Thoracic aorta (tissue), 2 donors: ENCODE results near the gene AK5. TPM values are rescaled to one million over a fixed set of nuclear protein-coding genes. Genes with fewer than 3 reads are reported as not detected.
"Not testable (repeated sequence)": the region's sequence is repeated elsewhere in the genome, so short reads cannot be mapped to it uniquely, and the experiment has no call there.

Experiments
- ATAC-seq: fragments of 150-250 bp; one replicate; pipeline ENCODE4 v1.8.0; 2017; ENCODE audit warnings: low read depth; ENCODE audit not compliant: insufficient number of reproducible peaks, low FRiP score
- DNase-seq: peaks from one replicate; pipeline ENCODE4 v3.0.0-alpha.2; 2020; ENCODE audit warnings: low spot score
- H3K27ac ChIP-seq, 2 donors: fragments of 200-600 bp; sonication (generic); 1 replicate in 1 of 2; 2 replicates in 1 of 2; pipeline ENCODE4 v1.5.1; 2016; ENCODE audit warnings: mild to moderate bottlenecking in 2 of 2, moderate library complexity in 2 of 2
- H3K27me3 ChIP-seq: fragments of 200-600 bp; sonication (generic); replicated peaks from 2 replicates; pipeline ENCODE4 v1.6.0; 2016; ENCODE audit warnings: mild to moderate bottlenecking; ENCODE audit not compliant: insufficient read depth
- H3K36me3 ChIP-seq: fragments of 200-600 bp; sonication (generic); one replicate; pipeline ENCODE4 v1.5.1; 2016
- H3K4me1 ChIP-seq, 2 donors: fragments of 200-600 bp; sonication (generic); 1 replicate in 1 of 2; 2 replicates in 1 of 2; pipeline versions ENCODE4 v1.5.1 to v1.6.0; 2016; ENCODE audit warnings: low read depth in 2 of 2, mild to moderate bottlenecking in 1 of 2; ENCODE audit not compliant: control insufficient read depth in 1 of 2
- H3K4me3 ChIP-seq: fragments of 200-600 bp; sonication (generic); 2 replicates; pipeline ENCODE4 v1.5.1; 2016; ENCODE audit warnings: mild to moderate bottlenecking
- H3K9me3 ChIP-seq: fragments of 200-600 bp; sonication (generic); 2 replicates; pipeline ENCODE4 v1.5.1; 2016
- CTCF ChIP-seq: fragments of 200-600 bp; sonication (generic); IDR thresholded peaks from one replicate; pipeline ENCODE4 v1.5.1; 2019; ENCODE audit warnings: antibody characterized with exemption
- total RNA-seq, 2 donors: library from RNA; depleted of rRNA; stranded (reverse); fragments of >200 nt; gene quantifications; one replicate each; pipeline versions ENCODE4 v1.1.0 to v1.2.3, GENCODE V29; 2016

AK5 gene
- total RNA-seq, 2 donors from 2014 or later: 0.56 to 1.4 TPM

DNA sequence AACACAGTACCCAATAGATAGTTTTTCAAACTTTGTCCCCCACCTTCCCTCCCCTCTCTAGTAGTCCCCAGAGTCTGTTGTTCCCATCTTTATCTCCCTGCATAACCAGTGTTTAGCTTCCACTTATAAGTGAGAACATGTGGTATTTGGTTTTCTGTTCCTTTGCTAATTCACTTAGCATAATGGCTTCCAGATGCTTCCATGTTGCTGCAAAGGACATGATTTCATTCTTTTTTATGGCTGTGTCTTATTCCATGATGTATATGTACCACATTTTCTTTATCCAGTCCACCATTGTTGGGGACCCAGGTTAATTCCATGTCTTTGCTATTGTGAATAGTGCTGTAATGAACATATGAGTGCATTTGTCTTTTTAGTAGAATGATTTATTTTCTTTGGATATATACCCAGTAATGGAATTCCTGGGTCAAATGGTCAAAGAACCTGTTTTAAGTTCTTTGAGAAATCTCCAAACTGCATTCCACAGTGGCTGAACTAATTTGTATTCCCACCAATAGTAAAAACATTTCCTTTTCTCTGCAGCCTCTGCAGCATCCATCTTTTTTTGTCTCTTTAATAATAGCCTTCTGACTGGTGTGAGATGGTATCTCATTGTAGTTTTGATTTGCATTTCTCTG, 126.0 kb downstream of the AK5 start:
- Histone ChIP-seq H3K4me1 (peaks cover 9 to 20% of the 10 kb centered on the region in 2 donors), H3K27me3 (no peaks in the 10 kb centered on the region), H3K36me3 (no peaks in the 10 kb centered on the region), H3K4me3 (no peak overlapping the region), H3K9me3 (no peaks in the 10 kb centered on the region), H3K27ac (no peak overlapping the region)
- no peak for TF ChIP-seq CTCF
- DNase-seq (no peak), ATAC-seq (no peak)

- H3K27ac ChIP-seq, H3K36me3 ChIP-seq, ATAC-seq, H3K27me3 ChIP-seq, H3K9me3 ChIP-seq, DNase-seq, H3K4me3 ChIP-seq: not testable (repeated sequence)
- H3K4me1 ChIP-seq: peaks cover 9 to 20% of the 10 kb centered on the region in 2 donors
These were observed 127.1 kb downstream of the AK5 start for GRCh38 chr1:77408933-77409332.

DNA sequence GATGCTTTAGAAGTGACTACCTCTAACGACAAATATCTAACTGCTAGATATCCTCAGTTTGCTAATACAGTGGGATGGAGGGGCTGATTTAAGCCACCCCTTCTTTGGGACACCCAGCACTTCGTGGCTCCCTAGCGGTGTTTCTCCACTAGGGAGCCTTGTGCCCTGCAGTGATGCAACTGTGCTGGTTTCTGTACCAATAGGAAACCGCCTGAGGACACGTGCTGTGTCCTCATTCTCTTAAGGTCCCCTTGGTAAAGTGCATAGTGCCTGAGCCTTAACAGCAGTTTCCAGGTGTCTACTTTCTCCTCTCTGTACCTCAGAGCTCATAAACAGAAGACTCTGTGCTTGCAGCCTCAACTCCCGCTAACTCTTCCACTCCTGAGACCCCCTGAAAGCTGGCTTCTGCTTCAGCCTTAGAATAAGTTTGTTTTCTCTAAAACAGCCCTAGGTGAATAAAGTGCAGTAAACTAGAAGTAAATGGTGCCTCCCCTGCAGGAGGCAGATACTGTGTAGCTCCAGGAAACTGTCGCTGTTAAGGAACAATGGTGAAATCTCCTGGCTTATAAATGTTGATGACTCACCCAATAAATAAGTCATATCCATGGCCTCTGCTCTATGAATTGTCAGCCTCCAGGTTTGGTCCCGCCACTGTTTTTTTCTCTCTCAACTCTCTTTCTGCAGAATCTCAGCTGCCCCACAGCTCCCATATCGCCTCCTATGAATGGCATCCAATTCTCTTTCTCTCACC, 130.4 kb downstream of the AK5 start:
- no peak overlapping the region for H3K27ac ChIP-seq
- no peak for TF ChIP-seq CTCF
- peaks cover 6% of the 10 kb centered on the region in 2 donors for H3K4me1 ChIP-seq
- H3K4me3 ChIP-seq: no peak overlapping the region
- H3K27me3 ChIP-seq: no peaks in the 10 kb centered on the region
- no peaks in the 10 kb centered on the region for H3K36me3 ChIP-seq
- no peak for ATAC-seq
- no peaks in the 10 kb centered on the region for H3K9me3 ChIP-seq
- DNase-seq: no peak

- Histone ChIP-seq H3K4me1 (peaks cover 0 to 3% of the 10 kb centered on the region in 2 donors), H3K27me3 (no peaks in the 10 kb centered on the region), H3K9me3 (no peaks in the 10 kb centered on the region), H3K4me3 (no peak overlapping the region), H3K36me3 (no peaks in the 10 kb centered on the region), H3K27ac (no peak overlapping the region)
- DNase-seq (no peak), ATAC-seq (no peak)
- TF ChIP-seq CTCF: no peak
These were observed 131.2 kb downstream of the AK5 start for GRCh38 chr1:77412820-77413530.

DNA sequence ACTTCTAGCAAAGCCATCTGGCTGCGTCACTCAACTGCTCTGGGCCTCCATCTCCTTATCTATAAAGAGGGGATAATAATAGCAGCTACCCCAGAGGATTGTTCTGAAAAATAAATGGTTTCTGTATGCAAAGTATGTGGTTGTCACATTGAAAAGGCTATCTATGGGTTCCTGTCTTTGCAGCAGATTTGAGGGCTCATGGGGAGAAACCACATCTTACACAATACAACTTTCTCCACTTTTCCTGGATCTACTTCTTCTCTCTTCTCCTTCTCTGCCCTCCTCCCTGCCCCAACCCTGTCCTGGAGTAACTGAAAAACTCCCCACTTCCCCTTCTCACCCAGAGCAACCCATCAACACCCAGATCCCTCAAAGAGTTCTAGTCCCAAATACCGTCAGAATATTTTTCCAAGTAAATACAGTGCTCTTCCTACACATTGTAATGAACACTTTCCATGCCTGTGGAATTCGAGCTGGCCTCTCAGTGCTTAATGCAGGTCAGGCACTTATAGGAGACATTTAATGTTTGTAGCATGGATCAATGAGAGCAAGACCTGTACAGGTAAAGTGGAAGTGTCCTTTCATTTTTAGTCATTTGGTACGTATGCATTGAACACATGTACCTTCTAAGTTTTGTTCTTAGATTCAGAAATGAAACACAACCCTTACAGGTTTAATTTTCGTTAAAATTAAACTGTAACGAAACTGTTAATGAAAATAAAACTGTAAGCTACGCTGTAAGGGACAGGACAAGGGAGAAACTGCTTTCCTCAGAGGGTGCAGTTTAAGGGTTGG, 131.9 kb downstream of the AK5 start:
- Histone ChIP-seq H3K4me3 (no peak overlapping the region), H3K9me3 (no peaks in the 10 kb centered on the region), H3K27me3 (no peaks in the 10 kb centered on the region), H3K27ac (no peak overlapping the region), H3K36me3 (no peaks in the 10 kb centered on the region), H3K4me1 (no peaks in the 10 kb centered on the region)
- TF ChIP-seq CTCF: no peak
- no peak for ATAC-seq
- no peak for DNase-seq
